Measurements from ENCODE around the gene ADAM12.

ADAM12 gene

DNA sequence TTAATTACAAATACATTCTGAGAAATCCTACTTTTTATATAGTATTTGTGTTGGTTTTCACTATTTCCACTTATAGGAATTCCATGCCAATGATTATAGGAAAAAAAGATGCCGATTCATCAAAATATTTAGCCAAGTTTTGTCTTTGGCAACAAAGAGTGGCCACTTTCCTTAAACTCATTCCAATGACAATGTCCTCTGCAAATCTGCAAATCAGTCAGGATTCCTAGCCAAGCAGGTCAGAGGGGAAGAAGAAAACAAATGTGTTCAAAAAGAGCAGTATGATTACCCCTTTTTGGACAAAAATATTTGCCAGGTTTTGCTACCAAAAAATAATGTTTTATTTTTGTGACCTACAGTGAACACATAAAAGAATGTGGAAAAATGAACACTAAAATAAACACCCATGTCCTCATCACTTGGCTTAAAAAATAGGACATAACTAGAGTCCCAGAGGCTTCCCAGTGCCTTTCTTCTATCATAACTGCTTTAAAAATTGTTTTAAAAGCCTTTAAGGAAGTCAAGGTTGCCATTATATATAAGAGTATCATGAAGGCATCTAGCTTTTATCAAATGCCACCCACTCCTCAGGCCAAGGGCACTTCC, 125.9 kb downstream of the ADAM12 start:
- Histone ChIP-seq H3K9ac (ENCODE audit: low read length) (no peak overlapping the region), H2BK120ac (ENCODE audit: insufficient read depth, low read length, poor library complexity) (no peak overlapping the region), H3K27me3 (ENCODE audit: insufficient read depth, low read length) (no peaks in the 10 kb centered on the region), H3K4me1 (ENCODE audit: control insufficient read depth in 1 of 2, insufficient read depth in 2 of 2, low read length in 2 of 2) (peaks cover 0 to 2% of the 10 kb centered on the region in 2 experiments), H3K79me1 (ENCODE audit: low read length) (no peaks in the 10 kb centered on the region), H2AK5ac (ENCODE audit: low read length) (no peak overlapping the region), H3K14ac (ENCODE audit: low read length) (no peak overlapping the region), H2AFZ (ENCODE audit: insufficient read depth, low read length, poor library complexity) (no peak overlapping the region), H3K27ac (ENCODE audit: low read depth, low read length) (no peak overlapping the region), H3K18ac (ENCODE audit: low read length) (no peak overlapping the region), H4K12ac (ENCODE audit: low read depth, low read length) (no peak overlapping the region), H3K79me2 (ENCODE audit: control insufficient read depth, insufficient read depth, low read length, poor library complexity) (no peaks in the 10 kb centered on the region), H4K8ac (ENCODE audit: low read depth, low read length) (no peak overlapping the region), H3K36me3 (ENCODE audit: control insufficient read depth in 1 of 2, insufficient read depth in 2 of 2, low read length in 2 of 2) (no peaks in the 10 kb centered on the region), H2BK12ac (ENCODE audit: low read length) (no peak overlapping the region), H2BK5ac (ENCODE audit: low read depth, low read length, poor library complexity) (no peak overlapping the region), H4K91ac (ENCODE audit: low read depth, low read length) (no peak overlapping the region), H3K4me2 (ENCODE audit: low read length) (no peak overlapping the region), H3K23ac (ENCODE audit: low read length) (no peak overlapping the region), H3K9me3 (ENCODE audit: insufficient read depth, low read depth, low read length) (peaks cover 4% of the 10 kb centered on the region), H3K4me3 (ENCODE audit: low read depth, low read length) (no peak overlapping the region), H3K4ac (ENCODE audit: low read depth, low read length) (no peak overlapping the region)
- no CpG with 5 or more reads among the region's 1 CpG for whole genome bisulfite sequencing (ENCODE audit: extremely low coverage, insufficient coverage, insufficient read length)
- DNase-seq = no peak

DNA sequence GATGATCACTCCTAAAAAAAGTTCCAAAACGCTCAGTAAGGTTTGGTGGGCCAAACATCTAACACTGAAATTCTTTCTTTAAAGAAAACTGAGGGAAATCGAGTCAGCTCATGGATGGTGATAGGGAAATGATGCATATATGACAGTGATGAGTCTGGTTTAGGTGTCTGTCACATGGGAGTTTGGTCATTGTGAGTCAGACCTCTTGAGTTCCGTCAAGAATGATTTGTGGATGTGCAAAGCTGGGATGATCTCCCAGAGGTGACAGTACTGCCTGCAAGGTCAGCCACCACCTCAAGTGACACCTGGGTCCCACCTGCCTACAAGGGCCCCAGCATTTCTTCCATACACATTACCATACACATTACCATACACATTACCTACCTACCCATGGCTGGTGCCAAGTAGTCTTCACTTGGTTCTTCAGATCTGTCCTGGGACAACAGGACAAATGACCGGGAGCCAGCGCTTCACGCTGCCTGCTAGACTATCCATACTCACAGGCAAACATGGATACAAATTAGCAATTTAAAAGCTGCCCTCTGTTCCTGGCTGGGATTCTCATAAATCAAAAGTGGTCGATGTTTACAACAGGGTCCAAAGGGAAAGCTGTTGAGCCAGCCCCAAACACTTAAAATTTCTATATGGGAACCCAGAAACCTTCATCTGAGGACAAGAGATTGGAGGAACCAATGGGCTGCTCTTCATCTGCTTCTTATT, 128.4 kb downstream of the ADAM12 start:
- H3K9ac ChIP-seq (ENCODE audit: low read length) = no peak overlapping the region
- H3K79me2 ChIP-seq (ENCODE audit: control insufficient read depth, insufficient read depth, low read length, poor library complexity) = no peaks in the 10 kb centered on the region
- no peaks in the 10 kb centered on the region for H3K9me3 ChIP-seq (ENCODE audit: insufficient read depth, low read depth, low read length)
- no peak overlapping the region for H4K8ac ChIP-seq (ENCODE audit: low read depth, low read length)
- H4K12ac ChIP-seq (ENCODE audit: low read depth, low read length) = no peak overlapping the region
- H3K27ac ChIP-seq (ENCODE audit: low read depth, low read length) = no peak overlapping the region
- no peak overlapping the region for H2BK120ac ChIP-seq (ENCODE audit: insufficient read depth, low read length, poor library complexity)
- no peak overlapping the region for H4K91ac ChIP-seq (ENCODE audit: low read depth, low read length)
- H3K4me3 ChIP-seq (ENCODE audit: low read depth, low read length) = no peak overlapping the region
- no peak overlapping the region for H3K23ac ChIP-seq (ENCODE audit: low read length)
- H3K4me1 ChIP-seq (ENCODE audit: control insufficient read depth in 1 of 2, insufficient read depth in 2 of 2, low read length in 2 of 2) = peaks cover 0 to 2% of the 10 kb centered on the region in 2 experiments
- no peak for DNase-seq
- H2BK12ac ChIP-seq (ENCODE audit: low read length) = no peak overlapping the region
- H3K14ac ChIP-seq (ENCODE audit: low read length) = no peak overlapping the region
- no peak overlapping the region for H2BK5ac ChIP-seq (ENCODE audit: low read depth, low read length, poor library complexity)
- H3K79me1 ChIP-seq (ENCODE audit: low read length) = no peaks in the 10 kb centered on the region
- no peaks in the 10 kb centered on the region for H3K36me3 ChIP-seq (ENCODE audit: control insufficient read depth in 1 of 2, insufficient read depth in 2 of 2, low read length in 2 of 2)
- H2AFZ ChIP-seq (ENCODE audit: insufficient read depth, low read length, poor library complexity) = no peak overlapping the region
- H3K4ac ChIP-seq (ENCODE audit: low read depth, low read length) = no peak overlapping the region
- no peak overlapping the region for H3K4me2 ChIP-seq (ENCODE audit: low read length)
- no peaks in the 10 kb centered on the region for H3K27me3 ChIP-seq (ENCODE audit: insufficient read depth, low read length)
- H2AK5ac ChIP-seq (ENCODE audit: low read length) = no peak overlapping the region
- no CpG with 5 or more reads among the region's 7 CpGs for WGBS (ENCODE audit: extremely low coverage, insufficient coverage, insufficient read length)
- no peak overlapping the region for H3K18ac ChIP-seq (ENCODE audit: low read length)

DNA sequence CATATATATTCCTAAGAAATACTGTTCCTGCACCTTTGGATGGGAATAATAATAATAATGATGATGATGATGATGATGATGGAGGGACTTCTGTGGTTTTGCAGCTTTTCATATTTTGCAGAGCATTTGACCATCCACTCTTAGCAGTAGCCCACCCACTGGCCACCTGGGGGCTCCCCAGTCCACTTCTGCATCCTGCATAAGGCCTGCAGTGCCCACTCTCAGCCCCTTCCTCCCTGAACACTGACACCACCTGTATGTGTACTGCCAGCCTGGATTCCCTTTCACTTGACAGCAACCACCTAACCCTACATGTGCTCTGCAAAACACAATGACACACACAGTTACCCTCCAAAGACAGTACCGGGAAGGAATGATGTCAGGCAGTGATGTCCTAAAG, 131.4 kb downstream of the ADAM12 start:
- Histone ChIP-seq H3K4me3 (ENCODE audit: low read depth, low read length) (no peak overlapping the region), H3K79me2 (ENCODE audit: control insufficient read depth, insufficient read depth, low read length, poor library complexity) (no peaks in the 10 kb centered on the region), H2BK120ac (ENCODE audit: insufficient read depth, low read length, poor library complexity) (no peak overlapping the region), H3K79me1 (ENCODE audit: low read length) (no peaks in the 10 kb centered on the region), H4K8ac (ENCODE audit: low read depth, low read length) (no peak overlapping the region), H3K4me2 (ENCODE audit: low read length) (no peak overlapping the region), H3K4me1 (ENCODE audit: control insufficient read depth in 1 of 2, insufficient read depth in 2 of 2, low read length in 2 of 2) (peaks cover 0 to 1% of the 10 kb centered on the region in 2 experiments), H3K9me3 (ENCODE audit: insufficient read depth, low read depth, low read length) (no peaks in the 10 kb centered on the region), H3K4ac (ENCODE audit: low read depth, low read length) (no peak overlapping the region), H4K91ac (ENCODE audit: low read depth, low read length) (no peak overlapping the region), H2BK5ac (ENCODE audit: low read depth, low read length, poor library complexity) (no peak overlapping the region), H3K14ac (ENCODE audit: low read length) (no peak overlapping the region), H4K12ac (ENCODE audit: low read depth, low read length) (no peak overlapping the region), H2AK5ac (ENCODE audit: low read length) (no peak overlapping the region), H3K27ac (ENCODE audit: low read depth, low read length) (no peak overlapping the region), H2AFZ (ENCODE audit: insufficient read depth, low read length, poor library complexity) (no peak overlapping the region), H3K9ac (ENCODE audit: low read length) (no peak overlapping the region), H3K27me3 (ENCODE audit: insufficient read depth, low read length) (no peaks in the 10 kb centered on the region), H2BK12ac (ENCODE audit: low read length) (no peak overlapping the region), H3K18ac (ENCODE audit: low read length) (no peak overlapping the region), H3K23ac (ENCODE audit: low read length) (no peak overlapping the region), H3K36me3 (ENCODE audit: control insufficient read depth in 1 of 2, insufficient read depth in 2 of 2, low read length in 2 of 2) (no peaks in the 10 kb centered on the region)
- WGBS (ENCODE audit: extremely low coverage, insufficient coverage, insufficient read length) = no CpG with 5 or more reads among the region's 1 CpG
- DNase-seq = no peak

DNA sequence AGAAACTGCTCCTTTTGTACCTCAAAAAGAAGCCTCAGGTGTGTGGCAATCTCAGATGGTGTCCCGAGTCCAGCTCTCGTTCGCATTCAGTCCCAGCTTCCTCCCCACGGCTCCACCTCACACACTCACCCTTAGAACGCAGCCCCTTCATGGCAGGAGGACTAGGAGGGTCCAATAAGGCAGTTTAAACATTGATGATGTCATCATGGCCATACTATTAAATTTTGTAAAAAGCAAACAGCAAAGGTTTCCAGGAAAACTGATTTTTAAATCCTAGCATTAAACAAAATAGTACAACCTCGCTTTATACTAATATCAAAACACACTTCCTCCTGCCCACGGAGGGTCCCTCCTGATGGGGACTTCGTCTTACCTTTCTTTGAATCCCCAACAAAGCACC, 133.0 kb downstream of the ADAM12 start:
- no CpG with 5 or more reads among the region's 8 CpGs for WGBS (ENCODE audit: extremely low coverage, insufficient coverage, insufficient read length)
- H4K12ac ChIP-seq (ENCODE audit: low read depth, low read length) = no peak overlapping the region
- H2AK5ac ChIP-seq (ENCODE audit: low read length) = no peak overlapping the region
- no peaks in the 10 kb centered on the region for H3K79me1 ChIP-seq (ENCODE audit: low read length)
- DNase-seq = no peak
- H3K27me3 ChIP-seq (ENCODE audit: insufficient read depth, low read length) = no peaks in the 10 kb centered on the region
- H3K23ac ChIP-seq (ENCODE audit: low read length) = no peak overlapping the region
- no peak overlapping the region for H2BK120ac ChIP-seq (ENCODE audit: insufficient read depth, low read length, poor library complexity)
- H3K4ac ChIP-seq (ENCODE audit: low read depth, low read length) = no peak overlapping the region
- no peak overlapping the region for H4K8ac ChIP-seq (ENCODE audit: low read depth, low read length)
- H3K4me1 ChIP-seq (ENCODE audit: control insufficient read depth in 1 of 2, insufficient read depth in 2 of 2, low read length in 2 of 2) = peaks cover 0 to 1% of the 10 kb centered on the region in 2 experiments
- H4K91ac ChIP-seq (ENCODE audit: low read depth, low read length) = no peak overlapping the region
- no peak overlapping the region for H3K14ac ChIP-seq (ENCODE audit: low read length)
- H3K4me3 ChIP-seq (ENCODE audit: low read depth, low read length) = no peak overlapping the region
- no peak overlapping the region for H2AFZ ChIP-seq (ENCODE audit: insufficient read depth, low read length, poor library complexity)
- no peak overlapping the region for H3K4me2 ChIP-seq (ENCODE audit: low read length)
- no peak overlapping the region for H2BK12ac ChIP-seq (ENCODE audit: low read length)
- H2BK5ac ChIP-seq (ENCODE audit: low read depth, low read length, poor library complexity) = no peak overlapping the region
- H3K9me3 ChIP-seq (ENCODE audit: insufficient read depth, low read depth, low read length) = peaks cover 2% of the 10 kb centered on the region
- no peaks in the 10 kb centered on the region for H3K79me2 ChIP-seq (ENCODE audit: control insufficient read depth, insufficient read depth, low read length, poor library complexity)
- H3K36me3 ChIP-seq (ENCODE audit: control insufficient read depth in 1 of 2, insufficient read depth in 2 of 2, low read length in 2 of 2) = no peaks in the 10 kb centered on the region
- no peak overlapping the region for H3K9ac ChIP-seq (ENCODE audit: low read length)
- H3K18ac ChIP-seq (ENCODE audit: low read length) = no peak overlapping the region
- H3K27ac ChIP-seq (ENCODE audit: low read depth, low read length) = no peak overlapping the region

All from trophoblast cell (in vitro differentiated cells and primary cell).